ENCODE measurements around the gene FBXO45.
"Not testable (repeated sequence)": the region's sequence is repeated elsewhere in the genome, so short reads cannot be mapped to it uniquely, and the experiment has no call there.

Gene FBXO45

GRCh38 chr3:196585044-196585757 is 16.7 kb downstream of the FBXO45 start:
- peaks cover 22% of the 10 kb centered on the region for H3K79me2 ChIP-seq (ENCODE audit: insufficient read depth, low read length)
- no peaks in the 10 kb centered on the region for H3K4me1 ChIP-seq (ENCODE audit: insufficient read depth, low read length)
- DNase-seq (no peak), ATAC-seq (ENCODE audit: insufficient read depth, low read depth) (no peak)
- no peak overlapping the region for H3K9ac ChIP-seq (ENCODE audit: low read depth, low read length)
- TF ChIP-seq CTCF (IDR thresholded peaks at IDR 0.05; ENCODE audit: borderline replicate concordance, extremely low read depth, low read length, poor library complexity, severe bottlenecking) (no peak), EZH2 (IDR thresholded peaks at IDR 0.05; ENCODE audit: borderline replicate concordance, low read depth, low read length, severe bottlenecking) (no peak)
- no peak overlapping the region for H2AFZ ChIP-seq (ENCODE audit: low read depth, low read length)
- peaks cover 57% of the 10 kb centered on the region for H3K36me3 ChIP-seq (ENCODE audit: insufficient read depth, low read length)
- H3K27ac ChIP-seq (ENCODE audit: low read length) = no peak overlapping the region
- H4K20me1 ChIP-seq (ENCODE audit: insufficient read depth, low read length) = no peaks in the 10 kb centered on the region
- no peak overlapping the region for H3K4me3 ChIP-seq (ENCODE audit: low read depth in 1 of 2, low read length in 2 of 2)
- no peaks in the 10 kb centered on the region for H3K27me3 ChIP-seq (ENCODE audit: insufficient read depth, low read length, poor library complexity)
- H3K4me2 ChIP-seq (ENCODE audit: insufficient read depth, low read length) = no peak overlapping the region
- no peaks in the 10 kb centered on the region for H3K9me3 ChIP-seq (ENCODE audit: insufficient read depth, low read length, severe bottlenecking)

GRCh38 chr3:196590279-196590678 is 21.8 kb downstream of the FBXO45 start:
- Histone ChIP-seq H2AFZ (ENCODE audit: low read depth, low read length) (no peak overlapping the region), H3K4me2 (ENCODE audit: insufficient read depth, low read length) (no peak overlapping the region), H3K9me3 (ENCODE audit: insufficient read depth, low read length, severe bottlenecking) (no peaks in the 10 kb centered on the region), H3K4me3 (ENCODE audit: low read depth in 1 of 2, low read length in 2 of 2) (no peak overlapping the region), H3K27ac (ENCODE audit: low read length) (no peak overlapping the region), H3K9ac (ENCODE audit: low read depth, low read length) (no peak overlapping the region), H3K27me3 (ENCODE audit: insufficient read depth, low read length, poor library complexity) (no peaks in the 10 kb centered on the region), H3K79me2 (ENCODE audit: insufficient read depth, low read length) (no peaks in the 10 kb centered on the region), H4K20me1 (ENCODE audit: insufficient read depth, low read length) (no peaks in the 10 kb centered on the region), H3K36me3 (ENCODE audit: insufficient read depth, low read length) (peaks cover 15% of the 10 kb centered on the region), H3K4me1 (ENCODE audit: insufficient read depth, low read length) (no peaks in the 10 kb centered on the region)
- DNase-seq (no peak), ATAC-seq (ENCODE audit: insufficient read depth, low read depth) (no peak)
- TF ChIP-seq CTCF (IDR thresholded peaks at IDR 0.05; ENCODE audit: borderline replicate concordance, extremely low read depth, low read length, poor library complexity, severe bottlenecking) = no peak
- no peak for TF ChIP-seq EZH2 (IDR thresholded peaks at IDR 0.05; ENCODE audit: borderline replicate concordance, low read depth, low read length, severe bottlenecking)

GRCh38 chr3:196596355-196596754 is 27.9 kb downstream of the FBXO45 start:
- no peak overlapping the region for H2AFZ ChIP-seq (ENCODE audit: low read depth, low read length)
- no peak overlapping the region for H3K27ac ChIP-seq (ENCODE audit: low read length)
- H4K20me1 ChIP-seq (ENCODE audit: insufficient read depth, low read length) = no peaks in the 10 kb centered on the region
- H3K4me1 ChIP-seq (ENCODE audit: insufficient read depth, low read length) = peaks cover 6% of the 10 kb centered on the region
- no peak overlapping the region for H3K4me3 ChIP-seq (ENCODE audit: low read depth in 1 of 2, low read length in 2 of 2)
- no peak for DNase-seq
- TF ChIP-seq CTCF (IDR thresholded peaks at IDR 0.05; ENCODE audit: borderline replicate concordance, extremely low read depth, low read length, poor library complexity, severe bottlenecking) (no peak), EZH2 (IDR thresholded peaks at IDR 0.05; ENCODE audit: borderline replicate concordance, low read depth, low read length, severe bottlenecking) (no peak)
- H3K36me3 ChIP-seq (ENCODE audit: insufficient read depth, low read length) = no peaks in the 10 kb centered on the region
- peak; percentile 22; the same call in 1 of the 3 replicates for ATAC-seq (ENCODE audit: insufficient read depth, low read depth)
- H3K9me3 ChIP-seq (ENCODE audit: insufficient read depth, low read length, severe bottlenecking) = no peaks in the 10 kb centered on the region
- H3K79me2 ChIP-seq (ENCODE audit: insufficient read depth, low read length) = no peaks in the 10 kb centered on the region
- no peak overlapping the region for H3K9ac ChIP-seq (ENCODE audit: low read depth, low read length)
- no peak overlapping the region for H3K4me2 ChIP-seq (ENCODE audit: insufficient read depth, low read length)
- no peaks in the 10 kb centered on the region for H3K27me3 ChIP-seq (ENCODE audit: insufficient read depth, low read length, poor library complexity)

- Histone ChIP-seq H3K4me3 (ENCODE audit: low read depth in 1 of 2, low read length in 2 of 2) (peak overlapping the region; percentile 17 to 54; a peak in 3 of 4 replicates), H3K4me2 (ENCODE audit: insufficient read depth, low read length) (peak overlapping the region; percentile 60), H3K9ac (ENCODE audit: low read depth, low read length) (peak overlapping the region; percentile 45), H3K27ac (ENCODE audit: low read length) (0 out of 2 replicates have a peak overlapping the region, but pooled peaks have one; percentile 49), H2AFZ (ENCODE audit: low read depth, low read length) (peak overlapping the region; percentile 56; the same call in 1 of the 2 replicates)
- not testable (repeated sequence) for H3K9me3 ChIP-seq (ENCODE audit: insufficient read depth, low read length, severe bottlenecking); H3K4me1 ChIP-seq (ENCODE audit: insufficient read depth, low read length); H3K27me3 ChIP-seq (ENCODE audit: insufficient read depth, low read length, poor library complexity); H3K79me2 ChIP-seq (ENCODE audit: insufficient read depth, low read length); H3K36me3 ChIP-seq (ENCODE audit: insufficient read depth, low read length); H4K20me1 ChIP-seq (ENCODE audit: insufficient read depth, low read length)
- peak; percentile 77 for ATAC-seq (ENCODE audit: insufficient read depth, low read depth)
- peak; percentile 78 for DNase-seq
These were observed 29.7 kb downstream of the FBXO45 start for GRCh38 chr3:196597971-196598733.
